ENCODE measurements around the gene CNPY3. TPM values are rescaled to one million over a fixed set of nuclear protein-coding genes. Genes with fewer than 3 reads are reported as not detected.

The CNPY3 gene
- total and polyA plus RNA-seq, 2 of the 13 experiments (the other 11 are each of a cell fraction or from before 2014, with no cell fraction given), result 42.3 to 60.2 TPM

DNA sequence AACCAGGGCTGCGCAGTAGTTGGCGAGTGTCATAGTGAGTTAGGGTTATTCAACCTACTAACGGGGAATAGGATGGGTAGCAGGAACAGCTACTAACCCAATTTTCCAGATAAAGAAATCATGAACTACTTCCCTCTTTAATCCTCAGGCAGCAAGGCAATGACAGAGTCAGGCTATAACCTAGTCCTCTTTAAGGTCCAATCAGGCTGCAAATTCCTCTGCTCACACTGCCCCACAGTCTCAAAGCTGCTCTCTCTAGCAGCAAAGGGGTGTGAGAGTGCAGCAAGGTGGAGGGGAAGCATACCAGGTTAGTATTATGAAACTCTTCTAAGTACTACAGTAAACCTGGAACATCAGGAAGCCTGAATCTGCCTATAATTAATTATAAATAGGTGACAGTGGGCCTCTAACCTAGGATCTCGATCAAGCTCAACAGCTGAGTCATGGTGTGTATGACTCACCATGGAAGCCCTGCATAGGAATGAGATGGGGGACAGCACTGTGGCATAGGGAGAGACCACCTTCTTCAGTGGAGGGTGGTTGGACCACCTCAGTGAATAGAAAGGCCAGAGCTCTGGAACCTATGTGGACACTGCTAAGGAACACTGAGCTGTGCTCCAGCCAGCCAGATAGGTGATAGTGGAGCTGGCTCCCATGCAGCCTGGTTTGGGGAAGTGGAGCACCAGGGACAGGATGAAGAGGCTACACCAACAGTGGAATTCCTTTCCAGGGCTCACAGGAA, 41.8 kb downstream of the CNPY3 start:
- H3K4me2 ChIP-seq (ENCODE audit: low read depth, low read length), result no peak overlapping the region
- peak; percentile 39 for ATAC-seq
- intact Hi-C loops (cut with micrococcal nuclease; ENCODE audit: unreplicated experiment) (loop anchor here (2.0 kb wide), 1 partner anchor 42 kb away; the partner anchor contains the start of gene CNPY3), in situ Hi-C loops (cut with HindIII; ENCODE audit: extremely low pct_ligation_motif_present, low pct_unique_long_range_greater_than_20kb) (no loop called here)
- H3K79me2 ChIP-seq (ENCODE audit: insufficient read depth, low read length), result no peaks in the 10 kb centered on the region
- peak; percentile 32 for DNase-seq (ENCODE audit: low spot score)
- H3K4me3 ChIP-seq (replicated peaks in 1 of 3; ENCODE audit: insufficient read depth in 1 of 3, low read depth in 2 of 3, low read length in 3 of 3), result no peak overlapping the region
- H3K27me3 ChIP-seq (ENCODE audit: control insufficient read depth in 1 of 2, insufficient read depth in 2 of 2, low read length in 2 of 2), result no peaks in the 10 kb centered on the region
- POLR2A ChIA-PET, result interaction anchor here (0.6 to 3.4 kb wide), 10 partner anchors 8 to 89 kb away, joined by 3 to 38 read pairs (median 8); partner anchors contain the start of genes CNPY3, CUL7, KLHDC3 and MEA1
- 70% methylated on average over 4 of the region's 4 CpGs for WGBS (ENCODE audit: low lambda C conversion rate)
- no peak overlapping the region for H3K9ac ChIP-seq (ENCODE audit: insufficient read depth, low read depth, low read length)
- CTCF ChIA-PET (ENCODE audit: low intra/inter-chr PET ratio, low total read pairs), result no interaction called here
- H3K4me1 ChIP-seq (ENCODE audit: insufficient read depth, low read length), result peaks cover 39% of the 10 kb centered on the region
- BruUV-seq (replicated peaks), result no TSS peak
- H3K9me3 ChIP-seq (ENCODE audit: low read length), result no peaks in the 10 kb centered on the region
- H3K27ac ChIP-seq (ENCODE audit: extremely low read length, insufficient read depth, low read length), result peak overlapping the region; percentile 30
- no peaks in the 10 kb centered on the region for H3K36me3 ChIP-seq (replicated peaks in 1 of 2; ENCODE audit: control insufficient read depth in 1 of 2, insufficient read depth in 2 of 2, low read length in 2 of 2)
- H2AFZ ChIP-seq (ENCODE audit: low read length), result no peak overlapping the region
- FAIRE-seq, result no peak
- H4K20me1 ChIP-seq (ENCODE audit: insufficient read depth, low read length), result no peaks in the 10 kb centered on the region
- TF ChIP-seq NFYC (CRISPR knock-in tag; IDR thresholded peaks at IDR 0.05) (no peak), ERF (CRISPR knock-in tag; IDR thresholded peaks at IDR 0.05) (no peak), NFE2L2 (IDR thresholded peaks at IDR 0.05; ENCODE audit: low read length) (peak; percentile 78), SAP130 (CRISPR knock-in tag; IDR thresholded peaks at IDR 0.05; ENCODE audit: low read depth) (peak; percentile 34; the same call in 1 of the 2 replicates), THYN1 (CRISPR knock-in tag; IDR thresholded peaks at IDR 0.05; ENCODE audit: borderline replicate concordance, low read depth) (no peak), NFE2 (CRISPR knock-in tag; IDR thresholded peaks at IDR 0.05) (peak; percentile 85), ZNF335 (CRISPR knock-in tag; IDR thresholded peaks at IDR 0.05) (0 out of 2 replicates have a peak, but pooled peaks have one; percentile 18), DNMT3B (CRISPR knock-in tag; conservative IDR thresholded peaks at IDR 0.05) (0 out of 2 replicates have a peak, but pooled peaks have one; percentile 67), ZNF205 (CRISPR knock-in tag; IDR thresholded peaks at IDR 0.05) (no peak), ZBTB7B (CRISPR knock-in tag; IDR thresholded peaks at IDR 0.05) (0 out of 2 replicates have a peak, but pooled peaks have one; percentile 23), CCDC6 (CRISPR knock-in tag; IDR thresholded peaks at IDR 0.05) (0 out of 2 replicates have a peak, but pooled peaks have one; percentile 25), IKZF5 (CRISPR knock-in tag; IDR thresholded peaks at IDR 0.05) (0 out of 2 replicates have a peak, but pooled peaks have one; percentile 17), FOSL2 (CRISPR knock-in tag; IDR thresholded peaks at IDR 0.05) (peak; percentile 92)
- TF ChIP-seq, protein P1, sequence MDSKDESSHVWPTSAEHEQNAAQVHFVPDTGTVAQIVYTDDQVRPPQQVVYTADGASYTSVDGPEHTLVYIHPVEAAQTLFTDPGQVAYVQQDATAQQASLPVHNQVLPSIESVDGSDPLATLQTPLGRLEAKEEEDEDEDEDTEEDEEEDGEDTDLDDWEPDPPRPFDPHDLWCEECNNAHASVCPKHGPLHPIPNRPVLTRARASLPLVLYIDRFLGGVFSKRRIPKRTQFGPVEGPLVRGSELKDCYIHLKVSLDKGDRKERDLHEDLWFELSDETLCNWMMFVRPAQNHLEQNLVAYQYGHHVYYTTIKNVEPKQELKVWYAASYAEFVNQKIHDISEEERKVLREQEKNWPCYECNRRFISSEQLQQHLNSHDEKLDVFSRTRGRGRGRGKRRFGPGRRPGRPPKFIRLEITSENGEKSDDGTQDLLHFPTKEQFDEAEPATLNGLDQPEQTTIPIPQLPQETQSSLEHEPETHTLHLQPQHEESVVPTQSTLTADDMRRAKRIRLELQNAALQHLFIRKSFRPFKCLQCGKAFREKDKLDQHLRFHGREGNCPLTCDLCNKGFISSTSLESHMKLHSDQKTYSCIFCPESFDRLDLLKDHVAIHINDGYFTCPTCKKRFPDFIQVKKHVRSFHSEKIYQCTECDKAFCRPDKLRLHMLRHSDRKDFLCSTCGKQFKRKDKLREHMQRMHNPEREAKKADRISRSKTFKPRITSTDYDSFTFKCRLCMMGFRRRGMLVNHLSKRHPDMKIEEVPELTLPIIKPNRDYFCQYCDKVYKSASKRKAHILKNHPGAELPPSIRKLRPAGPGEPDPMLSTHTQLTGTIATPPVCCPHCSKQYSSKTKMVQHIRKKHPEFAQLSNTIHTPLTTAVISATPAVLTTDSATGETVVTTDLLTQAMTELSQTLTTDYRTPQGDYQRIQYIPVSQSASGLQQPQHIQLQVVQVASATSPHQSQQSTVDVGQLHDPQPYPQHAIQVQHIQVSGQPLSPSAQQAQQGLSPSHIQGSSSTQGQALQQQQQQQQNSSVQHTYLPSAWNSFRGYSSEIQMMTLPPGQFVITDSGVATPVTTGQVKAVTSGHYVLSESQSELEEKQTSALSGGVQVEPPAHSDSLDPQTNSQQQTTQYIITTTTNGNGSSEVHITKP (CRISPR knock-in tag; IDR thresholded peaks at IDR 0.05; ENCODE audit: low read depth), result peak; percentile 71; the same call in 1 of the 2 replicates
